ENCODE results near the gene FUCA2.
A peak's percentile ranks its signal among the peaks of the same experiment; 100 is the strongest.

The FUCA2 gene

DNA sequence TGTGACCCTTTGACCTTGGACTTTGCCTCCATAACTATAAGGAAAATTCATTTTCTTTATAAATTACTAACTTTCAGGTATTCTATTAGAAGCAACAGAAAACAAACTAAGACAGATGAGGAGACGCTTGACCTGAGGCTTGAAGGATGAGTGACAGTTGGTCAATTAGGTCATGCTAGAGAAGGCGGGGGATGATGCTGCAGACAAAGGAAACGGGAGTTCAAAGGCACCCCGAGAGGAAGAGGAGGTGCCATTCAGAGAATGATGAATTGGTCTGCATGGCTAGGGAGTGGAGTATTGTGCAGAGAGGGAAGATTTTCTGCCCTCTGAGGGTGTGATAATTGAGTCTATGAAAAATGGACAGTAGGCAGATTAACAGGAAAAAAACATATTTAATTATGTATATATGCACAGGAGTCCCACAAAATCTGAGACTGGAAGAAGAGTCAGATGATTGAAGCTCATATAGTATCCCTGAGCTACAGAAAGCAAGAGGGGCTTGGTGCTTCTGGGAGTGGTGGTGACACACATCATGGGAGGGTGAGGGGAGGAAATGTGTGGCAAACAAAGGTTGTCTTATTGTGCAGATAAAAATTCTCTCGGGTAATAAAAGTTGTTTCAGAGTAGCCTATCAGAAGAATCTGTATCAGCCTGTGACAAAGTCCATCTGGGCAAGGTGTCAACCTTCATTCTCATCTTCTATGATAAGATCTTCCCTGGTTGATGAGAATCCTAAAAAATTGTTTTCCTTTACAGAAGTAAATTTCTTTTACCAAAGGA is 20.4 kb upstream of the FUCA2 start:
- TF ChIP-seq, protein P1, sequence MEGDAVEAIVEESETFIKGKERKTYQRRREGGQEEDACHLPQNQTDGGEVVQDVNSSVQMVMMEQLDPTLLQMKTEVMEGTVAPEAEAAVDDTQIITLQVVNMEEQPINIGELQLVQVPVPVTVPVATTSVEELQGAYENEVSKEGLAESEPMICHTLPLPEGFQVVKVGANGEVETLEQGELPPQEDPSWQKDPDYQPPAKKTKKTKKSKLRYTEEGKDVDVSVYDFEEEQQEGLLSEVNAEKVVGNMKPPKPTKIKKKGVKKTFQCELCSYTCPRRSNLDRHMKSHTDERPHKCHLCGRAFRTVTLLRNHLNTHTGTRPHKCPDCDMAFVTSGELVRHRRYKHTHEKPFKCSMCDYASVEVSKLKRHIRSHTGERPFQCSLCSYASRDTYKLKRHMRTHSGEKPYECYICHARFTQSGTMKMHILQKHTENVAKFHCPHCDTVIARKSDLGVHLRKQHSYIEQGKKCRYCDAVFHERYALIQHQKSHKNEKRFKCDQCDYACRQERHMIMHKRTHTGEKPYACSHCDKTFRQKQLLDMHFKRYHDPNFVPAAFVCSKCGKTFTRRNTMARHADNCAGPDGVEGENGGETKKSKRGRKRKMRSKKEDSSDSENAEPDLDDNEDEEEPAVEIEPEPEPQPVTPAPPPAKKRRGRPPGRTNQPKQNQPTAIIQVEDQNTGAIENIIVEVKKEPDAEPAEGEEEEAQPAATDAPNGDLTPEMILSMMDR (IDR thresholded peaks at IDR 0.05; ENCODE audit: low read depth, low read length) = no peak
- H3K27me3 ChIP-seq = peaks cover 10% of the 10 kb centered on the region
- no peaks in the 10 kb centered on the region for H3K9me3 ChIP-seq
- no peaks in the 10 kb centered on the region for H3K4me1 ChIP-seq
- no peak overlapping the region for H3K4me3 ChIP-seq (ENCODE audit: low read depth, low read length)
- no peak for DNase-seq
- H3K36me3 ChIP-seq = no peaks in the 10 kb centered on the region

DNA sequence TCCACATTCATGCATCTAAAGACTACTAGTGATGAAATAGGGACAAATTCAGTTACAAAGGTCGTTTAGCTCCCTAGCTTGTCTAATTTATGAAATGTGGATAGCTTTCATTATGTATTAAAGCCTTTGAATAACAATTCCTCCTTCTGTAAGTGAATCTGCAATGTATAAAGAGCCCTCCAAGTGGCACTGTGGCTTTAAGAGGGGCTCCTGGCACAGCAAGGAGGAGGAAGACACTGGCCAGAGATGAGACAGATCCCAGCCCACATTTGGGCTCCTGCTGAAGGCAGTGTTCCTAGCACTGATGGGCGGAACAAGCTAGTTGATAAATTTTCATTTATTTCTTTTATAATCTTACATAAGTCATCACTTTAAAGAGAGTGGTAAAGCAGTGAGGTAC is 17.6 kb upstream of the FUCA2 start:
- Histone ChIP-seq H3K36me3 (no peaks in the 10 kb centered on the region), H3K9me3 (no peaks in the 10 kb centered on the region), H3K4me1 (no peaks in the 10 kb centered on the region), H3K4me3 (ENCODE audit: low read depth, low read length) (no peak overlapping the region), H3K27me3 (no peaks in the 10 kb centered on the region; the same call in 1 of the 2 replicates)
- no peak for DNase-seq
- TF ChIP-seq, protein P1 (IDR thresholded peaks at IDR 0.05; ENCODE audit: low read depth, low read length) = 0 out of 2 replicates have a peak, but pooled peaks have one; percentile 7

DNA sequence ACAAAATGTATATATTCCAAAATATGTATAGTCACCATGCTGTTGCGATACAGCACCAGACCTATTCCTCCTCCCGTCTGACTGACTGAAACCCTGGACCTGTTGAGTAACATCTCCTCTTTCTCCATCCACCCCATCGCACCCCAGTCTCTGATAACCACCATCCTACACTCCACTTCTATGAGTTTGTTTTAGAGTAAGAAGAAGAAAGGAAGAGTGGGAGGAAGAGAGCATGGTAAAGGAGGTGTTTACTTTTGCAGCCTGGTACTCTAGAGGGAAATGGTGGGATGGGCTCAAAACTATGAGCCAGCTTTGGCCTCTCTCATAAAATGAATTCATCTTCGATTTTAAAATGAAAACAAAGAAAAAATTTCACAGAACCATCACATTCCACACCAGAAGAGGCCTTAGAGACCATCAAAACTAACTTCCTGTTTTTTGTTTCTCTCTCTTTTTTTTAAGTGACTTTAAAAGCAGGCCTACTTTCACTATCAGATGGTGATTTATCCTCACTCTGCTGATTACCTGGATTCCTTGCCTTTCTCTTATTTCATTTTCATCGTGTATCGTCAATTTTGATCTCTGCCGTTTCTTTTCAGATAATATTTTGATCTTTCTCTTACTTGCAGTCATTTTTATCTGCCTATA is 16.8 kb upstream of the FUCA2 start:
- Histone ChIP-seq H3K27me3 (no peaks in the 10 kb centered on the region; the same call in 1 of the 2 replicates), H3K4me1 (no peaks in the 10 kb centered on the region), H3K9me3 (no peaks in the 10 kb centered on the region), H3K4me3 (ENCODE audit: low read depth, low read length) (no peak overlapping the region), H3K36me3 (no peaks in the 10 kb centered on the region)
- DNase-seq = no peak
- TF ChIP-seq, protein P1 (IDR thresholded peaks at IDR 0.05; ENCODE audit: low read depth, low read length) = no peak

DNA sequence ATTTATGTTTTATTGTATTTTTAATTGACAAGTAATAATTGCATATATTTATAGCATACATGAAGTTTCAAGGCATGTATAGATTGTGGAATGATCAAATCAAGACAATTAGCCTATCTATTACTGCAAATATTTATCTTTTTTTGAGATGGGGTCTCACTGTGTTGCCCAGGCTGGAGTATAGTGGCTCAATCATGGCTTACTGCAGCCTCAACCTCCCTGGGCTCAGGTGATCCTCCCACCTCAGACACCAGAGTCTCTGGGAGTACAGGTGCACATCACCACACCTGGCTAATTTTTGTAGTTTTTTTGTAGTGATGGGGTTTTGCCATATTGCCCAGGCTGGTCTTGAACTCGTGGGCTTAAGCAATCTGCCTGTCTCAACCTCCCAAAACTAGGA is 16.2 kb upstream of the FUCA2 start:
- DNase-seq = no peak
- Histone ChIP-seq H3K4me3 (ENCODE audit: low read depth, low read length) (no peak overlapping the region), H3K36me3 (no peaks in the 10 kb centered on the region), H3K27me3 (no peaks in the 10 kb centered on the region; the same call in 1 of the 2 replicates), H3K9me3 (no peaks in the 10 kb centered on the region), H3K4me1 (no peaks in the 10 kb centered on the region)
- TF ChIP-seq, protein P1 (IDR thresholded peaks at IDR 0.05; ENCODE audit: low read depth, low read length) = no peak

DNA sequence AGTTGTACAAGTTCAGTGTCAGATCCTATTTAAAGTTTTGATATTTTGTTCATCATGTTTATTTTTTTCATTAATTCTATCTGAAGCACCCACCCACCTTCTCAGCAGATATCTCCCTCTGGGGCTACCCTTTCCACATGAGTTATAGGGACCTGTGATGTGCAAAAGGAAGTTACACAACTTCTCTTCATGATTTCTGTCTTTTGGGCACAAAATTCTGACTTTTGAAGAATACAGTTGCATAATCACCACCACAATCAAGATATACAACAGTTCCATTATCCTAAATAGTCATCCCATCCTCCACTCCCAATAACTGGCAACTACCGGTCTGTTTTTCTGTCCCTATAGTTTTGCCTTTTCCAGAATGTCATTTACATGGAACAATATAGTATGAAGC is 13.8 kb upstream of the FUCA2 start:
- no peaks in the 10 kb centered on the region for H3K9me3 ChIP-seq
- TF ChIP-seq, protein P1 (IDR thresholded peaks at IDR 0.05; ENCODE audit: low read depth, low read length) = no peak
- no peak for DNase-seq
- no peaks in the 10 kb centered on the region for H3K4me1 ChIP-seq
- no peaks in the 10 kb centered on the region for H3K36me3 ChIP-seq
- no peaks in the 10 kb centered on the region for H3K27me3 ChIP-seq
- H3K4me3 ChIP-seq (ENCODE audit: low read depth, low read length) = no peak overlapping the region
